Measurements from ENCODE around the gene WDR6. TPM values are rescaled to one million over a fixed set of nuclear protein-coding genes. Genes with fewer than 3 reads are reported as not detected.

WDR6 gene
- total and polyA plus RNA-seq, 10 of the 15 experiments (the other 5 are each of a cell fraction or from before 2014, with no cell fraction given) = 21.3 to 169 (median 107) TPM

DNA sequence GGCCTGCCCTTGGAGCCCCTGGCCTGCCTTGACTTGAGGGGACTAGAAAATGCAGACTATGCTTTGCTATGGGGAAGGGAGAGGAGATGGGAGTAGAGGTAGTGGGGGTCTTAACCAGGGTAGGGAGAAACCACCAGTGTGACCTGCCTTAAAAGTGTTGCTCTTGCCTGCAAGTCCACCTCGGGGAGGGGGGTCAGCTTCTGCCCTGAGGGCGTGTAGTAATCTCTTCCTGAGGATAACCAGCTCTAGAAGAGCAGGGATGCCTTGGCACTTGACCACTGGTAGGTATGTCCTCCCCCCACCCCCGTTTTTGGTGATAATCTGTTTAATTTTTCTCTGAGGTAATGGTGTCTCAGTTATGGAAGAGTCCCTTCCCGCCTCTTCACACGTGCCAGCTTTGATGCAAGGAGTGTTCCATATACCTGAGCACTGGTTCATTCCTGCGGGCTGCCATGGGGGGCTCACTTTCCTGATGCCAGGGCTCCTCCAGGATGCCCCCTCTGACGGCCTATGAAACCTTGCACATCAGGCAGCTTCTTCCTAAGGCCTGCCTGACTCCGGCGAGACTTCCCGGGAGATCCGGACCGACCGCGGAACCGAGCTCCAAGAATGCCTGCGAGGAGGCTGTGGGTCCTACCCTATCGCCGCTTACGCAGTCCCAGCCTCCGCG lies 17.9 kb upstream of the WDR6 start:
- ATAC-seq = peak; percentile 3
- TF ChIP-seq, protein P1, sequence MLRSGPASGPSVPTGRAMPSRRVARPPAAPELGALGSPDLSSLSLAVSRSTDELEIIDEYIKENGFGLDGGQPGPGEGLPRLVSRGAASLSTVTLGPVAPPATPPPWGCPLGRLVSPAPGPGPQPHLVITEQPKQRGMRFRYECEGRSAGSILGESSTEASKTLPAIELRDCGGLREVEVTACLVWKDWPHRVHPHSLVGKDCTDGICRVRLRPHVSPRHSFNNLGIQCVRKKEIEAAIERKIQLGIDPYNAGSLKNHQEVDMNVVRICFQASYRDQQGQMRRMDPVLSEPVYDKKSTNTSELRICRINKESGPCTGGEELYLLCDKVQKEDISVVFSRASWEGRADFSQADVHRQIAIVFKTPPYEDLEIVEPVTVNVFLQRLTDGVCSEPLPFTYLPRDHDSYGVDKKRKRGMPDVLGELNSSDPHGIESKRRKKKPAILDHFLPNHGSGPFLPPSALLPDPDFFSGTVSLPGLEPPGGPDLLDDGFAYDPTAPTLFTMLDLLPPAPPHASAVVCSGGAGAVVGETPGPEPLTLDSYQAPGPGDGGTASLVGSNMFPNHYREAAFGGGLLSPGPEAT (IDR thresholded peaks at IDR 0.05; ENCODE audit: low read depth) = peak; percentile 70; the same call in 1 of the 2 replicates
- TF ChIP-seq MEF2B (IDR thresholded peaks at IDR 0.05; ENCODE audit: partially characterized antibody, poor library complexity, severe bottlenecking) = peak; percentile 26
- TF ChIP-seq MTA2 (IDR thresholded peaks at IDR 0.05; ENCODE audit: low read depth) = 0 out of 2 replicates have a peak, but pooled peaks have one; percentile 43
- 0 out of 4 replicates have a peak, but pooled peaks of 1 of the 2 experiments have one; percentile 11 for TF ChIP-seq BHLHE40 (IDR thresholded peaks at IDR 0.05; ENCODE audit: borderline replicate concordance in 1 of 2, low read depth in 2 of 2, low read length in 1 of 2)
- no peak for TF ChIP-seq MXI1 (IDR thresholded peaks at IDR 0.05; ENCODE audit: low read depth, low read length)
- Histone ChIP-seq H3K9me3 (replicated peaks; ENCODE audit: control insufficient read depth, insufficient read depth, low read length) (no peaks in the 10 kb centered on the region), H4K20me1 (ENCODE audit: control insufficient read depth, insufficient read depth) (no peaks in the 10 kb centered on the region), H3K27me3 (replicated peaks in 1 of 2; ENCODE audit: control insufficient read depth in 2 of 2, insufficient read depth in 2 of 2, low read length in 1 of 2) (no peaks in the 10 kb centered on the region), H3K4me1 (ENCODE audit: control insufficient read depth, insufficient read depth, low read length) (peaks cover 19% of the 10 kb centered on the region), H3K27ac (ENCODE audit: control insufficient read depth, insufficient read depth) (peak overlapping the region; percentile 79), H3K4me2 (ENCODE audit: control insufficient read depth, insufficient read depth) (peak overlapping the region; percentile 74), H2AFZ (ENCODE audit: control insufficient read depth, low read depth, low read length) (peak overlapping the region; percentile 96), H3K9ac (ENCODE audit: control insufficient read depth, insufficient read depth, low read length) (peak overlapping the region; percentile 87), H3K4me3 (peak overlapping the region; percentile 93), H3K36me3 (ENCODE audit: control insufficient read depth in 2 of 2, insufficient read depth in 2 of 2, low read length in 1 of 2) (peaks cover 2 to 3% of the 10 kb centered on the region in 2 experiments; a peak in 3 of 4 replicates), H3K79me2 (ENCODE audit: control insufficient read depth, insufficient read depth, low read length) (peaks cover 28% of the 10 kb centered on the region)
- intact Hi-C loops (cut with micrococcal nuclease; ENCODE audit: unreplicated experiment) = loop anchor here (2.0 to 5.0 kb wide), 2 partner anchors 26 to 103 kb away; partner anchors contain the start of gene QRICH1
- no peak for FAIRE-seq
- SMC1A ChIA-PET (ENCODE audit: uncharacterized antibody, unreplicated experiment) = interaction anchor here (0.6 to 6.1 kb wide), 11 partner anchors 19 to 460 kb away, joined by 3 to 57 read pairs (median 5); partner anchors contain the start of genes IMPDH2, NDUFAF3, QRICH1 and USP19
- in situ Hi-C loops (cut with MboI) = no loop called here
- RAD21 ChIA-PET (ENCODE audit: unreplicated experiment) = interaction anchor here (0.6 to 3.8 kb wide), 15 partner anchors 14 to 460 kb away, joined by 3 to 44 read pairs (median 4); partner anchors contain the start of genes IMPDH2, QRICH1 and WDR6
- BruUV-seq (replicated peaks) = TSS peak; percentile 81
- no peak for DNase-seq (ENCODE audit: low read depth, low spot score)
- WGBS (ENCODE audit: insufficient coverage, insufficient replicate concordance, low lambda C conversion rate, missing lambda C conversion rate) = 2% methylated on average over 21 of the region's 21 CpGs
- POLR2A ChIA-PET = interaction anchor here (0.6 to 6.6 kb wide), 12 partner anchors 19 to 379 kb away, joined by 3 to 67 read pairs (median 4); partner anchors contain the start of genes IMPDH2, NDUFAF3, QRICH1 and USP19
- CTCF ChIA-PET = interaction anchor here (0.5 to 5.8 kb wide), 21 partner anchors 7 to 539 kb away, joined by 3 to 123 read pairs (median 9); partner anchors contain the start of genes DALRD3, IMPDH2, NDUFAF3 and QRICH1
